IMR-90 (cell line): ENCODE data around the gene ENTPD1. TPM values are rescaled to one million over a fixed set of nuclear protein-coding genes. Genes with fewer than 3 reads are reported as not detected.

ENCODE experiments used
- ATAC-seq: fragments of 200-7000 bp; cut with Tn5 transposase; 2 replicates; pipeline ENCODE4 v1.9.1; 2020; ENCODE audit warnings: low read depth, mild to moderate bottlenecking, moderate library complexity
- BruUV-seq: library from RNA; stranded (reverse); fragments of 400-500 nt; replicated peaks from 2 replicates; lab custom pipeline; 2021; lab: Mats Ljungman, UMichigan
- CTCF ChIA-PET: fragments of 300-600 bp; formaldehyde crosslinking; extraction: SDS; loops from one replicate; lab custom pipeline; 2021; ENCODE audit warnings: antibody characterized with exemption; lab: Yijun Ruan, JAX
- POLR2A ChIA-PET: fragments of 300-600 bp; sonication (Branson Sonifier 250); formaldehyde crosslinking; loops from one replicate; lab custom pipeline; 2022; ENCODE audit warnings: antibody characterized with exemption; ENCODE audit not compliant: unreplicated experiment; lab: Charles Lee
- DNase-seq: peaks from one replicate; pipeline ENCODE4 v3.0.0; 2013
- H2AFZ ChIP-seq: replicated peaks from 2 replicates; pipeline ENCODE3; 2013; ENCODE audit warnings: low read length, mild to moderate bottlenecking; ENCODE audit not compliant: poor library complexity
- H2AK5ac ChIP-seq: 2 replicates; pipeline ENCODE4 v1.6.1; 2013; ENCODE audit warnings: low read depth, low read length, inconsistent platforms
- H2AK9ac ChIP-seq: replicated peaks from 2 replicates; pipeline ENCODE3; 2013; ENCODE audit warnings: mild to moderate bottlenecking, low read depth, low read length, moderate library complexity; ENCODE audit not compliant: poor library complexity
- H2BK120ac ChIP-seq: 2 replicates; pipeline ENCODE4 v1.6.1; 2013; ENCODE audit warnings: low read depth, low read length, inconsistent platforms
- H2BK15ac ChIP-seq: 3 replicates; pipeline ENCODE4 v1.6.1; 2013; ENCODE audit warnings: low read depth, low read length, inconsistent platforms
- H2BK20ac ChIP-seq: 2 replicates; pipeline ENCODE4 v1.6.1; 2013; ENCODE audit warnings: low read depth, mild to moderate bottlenecking, inconsistent platforms, low read length, moderate library complexity
- H2BK5ac ChIP-seq: 2 replicates; pipeline ENCODE4 v1.6.1; 2013; ENCODE audit warnings: mild to moderate bottlenecking, low read depth, low read length, inconsistent platforms; ENCODE audit not compliant: poor library complexity, severe bottlenecking
- H3K14ac ChIP-seq: replicated peaks from 2 replicates; pipeline ENCODE4 v1.6.1; 2013; ENCODE audit warnings: low read depth, low read length, inconsistent platforms
- H3K18ac ChIP-seq: 2 replicates; pipeline ENCODE4 v1.6.1; 2013; ENCODE audit warnings: low read depth, low read length, control low read depth
- H3K23ac ChIP-seq: 2 replicates; pipeline ENCODE4 v1.6.1; 2013; ENCODE audit warnings: low read depth, low read length, inconsistent platforms
- H3K27ac ChIP-seq: 2 replicates; pipeline ENCODE4 v1.5.1; 2013; ENCODE audit warnings: mild to moderate bottlenecking, control low read depth, low read length; ENCODE audit not compliant: insufficient read depth
- H3K27me3 ChIP-seq: 2 replicates; pipeline ENCODE4 v1.6.1; 2013; ENCODE audit warnings: low read length; ENCODE audit not compliant: control insufficient read depth, insufficient read depth
- H3K36me3 ChIP-seq: 2 replicates; pipeline ENCODE4 v1.6.1; 2013; ENCODE audit warnings: low read length, mixed read lengths; ENCODE audit not compliant: control insufficient read depth, insufficient read depth
- H3K4ac ChIP-seq: 2 replicates; pipeline ENCODE4 v1.6.1; 2013; ENCODE audit warnings: low read depth, low read length, inconsistent platforms
- H3K4me1 ChIP-seq: 2 replicates; pipeline ENCODE4 v1.6.1; 2013; ENCODE audit warnings: low read length, mixed read lengths; ENCODE audit not compliant: control insufficient read depth, insufficient read depth
- H3K4me2 ChIP-seq: 2 replicates; pipeline ENCODE4 v1.6.1; 2013; ENCODE audit warnings: low read depth, mild to moderate bottlenecking, control low read depth, low read length, moderate library complexity
- H3K4me3 ChIP-seq: 2 replicates; pipeline ENCODE4 v1.5.1; 2013; ENCODE audit warnings: low read depth, mild to moderate bottlenecking, control low read depth, low read length, moderate library complexity; ENCODE audit not compliant: insufficient read depth
- H3K56ac ChIP-seq: 2 replicates; pipeline ENCODE4 v1.6.1; 2013; ENCODE audit warnings: low read length, inconsistent platforms; ENCODE audit not compliant: insufficient read depth; ENCODE audit errors: extremely low read depth
- H3K79me1 ChIP-seq, 2 experiments: 2 replicates each; pipeline ENCODE4 v1.6.1; 2013; ENCODE audit warnings: low read length in 2 of 2, inconsistent platforms in 1 of 2, low read depth in 1 of 2
- H3K9ac ChIP-seq: 2 replicates; pipeline ENCODE4 v1.6.1; 2013; ENCODE audit warnings: low read depth, low read length, control low read depth
- H3K9me1 ChIP-seq: 2 replicates; pipeline ENCODE4 v1.6.1; 2013; ENCODE audit warnings: low read length, inconsistent platforms; ENCODE audit not compliant: insufficient read depth
- H3K9me3 ChIP-seq: 2 replicates; pipeline ENCODE4 v1.6.1; 2013; ENCODE audit warnings: low read length; ENCODE audit not compliant: control insufficient read depth, insufficient read depth
- H4K20me1 ChIP-seq: 2 replicates; pipeline ENCODE4 v1.6.1; 2013; ENCODE audit warnings: low read length, inconsistent platforms; ENCODE audit not compliant: insufficient read depth
- H4K5ac ChIP-seq: 2 replicates; pipeline ENCODE4 v1.6.1; 2013; ENCODE audit warnings: mild to moderate bottlenecking, low read depth, low read length, control low read depth
- H4K8ac ChIP-seq, 2 experiments: 2 replicates each; pipeline ENCODE4 v1.6.1; 2013; ENCODE audit warnings: low read depth in 2 of 2, low read length in 2 of 2, control low read depth in 1 of 2, inconsistent platforms in 1 of 2
- H4K91ac ChIP-seq: 2 replicates; pipeline ENCODE4 v1.6.1; 2013; ENCODE audit warnings: low read depth, low read length, inconsistent platforms; ENCODE audit not compliant: insufficient read depth
- BHLHE40 ChIP-seq: fragments of 150-350 bp; IDR thresholded peaks from 2 replicates; pipeline ENCODE4 v1.6.1; 2016; ENCODE audit warnings: mild to moderate bottlenecking, low read depth, low read length
- CHD1 ChIP-seq: IDR thresholded peaks from 2 replicates; pipeline ENCODE4 v1.6.1; 2012; ENCODE audit warnings: low read depth, low read length, improper control_type of control experiment
- MAFK ChIP-seq: IDR thresholded peaks from 2 replicates; pipeline ENCODE4 v1.6.1; 2012; ENCODE audit warnings: low read depth, low read length, improper control_type of control experiment
- NFE2L2 ChIP-seq: fragments of 150-350 bp; IDR thresholded peaks from 2 replicates; pipeline ENCODE4 v1.6.1; 2016; ENCODE audit warnings: low read depth, mild to moderate bottlenecking, low read length
- RAD21 ChIP-seq: IDR thresholded peaks from 2 replicates; pipeline ENCODE4 v1.6.1; 2012; ENCODE audit warnings: low read length, improper control_type of control experiment
- SMC3 ChIP-seq: fragments of 150-350 bp; IDR thresholded peaks from 2 replicates; pipeline ENCODE4 v1.6.1; 2016; ENCODE audit warnings: low read depth, mild to moderate bottlenecking, antibody characterized with exemption, low read length, moderate library complexity
- dilution Hi-C: fragments of 300-500 bp; cut with HindIII; formaldehyde crosslinking; loops from one replicate; pipeline ENCODE4 v1.14.3; 2018; ENCODE audit warnings: low sequenced_read_pairs; ENCODE audit not compliant: unreplicated experiment
- in situ Hi-C: fragments of 300-500 bp; cut with MboI; formaldehyde crosslinking; loops from 3 replicates; pipeline ENCODE4 v1.14.3; 2019; ENCODE audit warnings: low sequenced_read_pairs, inconsistent platforms, mixed read lengths
- intact Hi-C: fragments of 100-400 bp; cut with micrococcal nuclease; formaldehyde crosslinking; loops from 2 replicates; pipeline ENCODE4 v1.10.0; 2022
- polyA plus RNA-seq, 3 experiments: library from polyadenylated mRNA; depleted of rRNA; stranded (reverse); fragments of >200 nt; gene quantifications; 2 replicates each; pipeline ENCODE4 v1.2.3, GENCODE V29; 2012; ENCODE audit warnings: low replicate concordance in 1 of 3
- total RNA-seq: library from RNA; depleted of rRNA; stranded (reverse); fragments of >200 nt; gene quantifications from 2 replicates; pipeline ENCODE4 v1.2.3, GENCODE V29; 2012
- TF ChIP-seq, protein P1 (sequence below): conservative IDR thresholded peaks from 2 replicates; pipeline ENCODE4 v1.5.1; 2012; ENCODE audit warnings: mild to moderate bottlenecking, low read depth, low read length, improper control_type of control experiment

The ENTPD1 gene
- total and polyA plus RNA-seq, 2 of the 4 experiments (the other 2 are of a cell fraction), result under 0.01 TPM; not detected in 1

DNA sequence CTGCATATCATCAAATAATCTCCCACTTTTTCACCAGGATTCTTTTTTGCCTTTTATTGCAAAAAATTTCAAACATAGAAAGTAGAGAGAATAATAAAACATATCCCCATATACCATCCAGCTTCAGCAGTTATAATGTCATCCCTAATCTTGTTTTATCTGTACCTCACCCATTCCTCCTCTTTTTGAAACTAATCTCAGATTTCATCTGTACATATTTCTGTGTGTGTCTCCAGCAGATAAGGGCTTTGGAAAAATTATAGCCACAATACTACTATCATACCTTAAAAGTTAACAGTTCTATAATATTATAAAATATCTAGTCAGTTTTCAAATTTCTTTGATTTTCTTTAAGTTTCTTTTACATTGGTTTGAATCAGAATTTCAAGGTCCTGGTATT, 7.6 kb upstream of the ENTPD1 start:
- TF ChIP-seq, protein P1, sequence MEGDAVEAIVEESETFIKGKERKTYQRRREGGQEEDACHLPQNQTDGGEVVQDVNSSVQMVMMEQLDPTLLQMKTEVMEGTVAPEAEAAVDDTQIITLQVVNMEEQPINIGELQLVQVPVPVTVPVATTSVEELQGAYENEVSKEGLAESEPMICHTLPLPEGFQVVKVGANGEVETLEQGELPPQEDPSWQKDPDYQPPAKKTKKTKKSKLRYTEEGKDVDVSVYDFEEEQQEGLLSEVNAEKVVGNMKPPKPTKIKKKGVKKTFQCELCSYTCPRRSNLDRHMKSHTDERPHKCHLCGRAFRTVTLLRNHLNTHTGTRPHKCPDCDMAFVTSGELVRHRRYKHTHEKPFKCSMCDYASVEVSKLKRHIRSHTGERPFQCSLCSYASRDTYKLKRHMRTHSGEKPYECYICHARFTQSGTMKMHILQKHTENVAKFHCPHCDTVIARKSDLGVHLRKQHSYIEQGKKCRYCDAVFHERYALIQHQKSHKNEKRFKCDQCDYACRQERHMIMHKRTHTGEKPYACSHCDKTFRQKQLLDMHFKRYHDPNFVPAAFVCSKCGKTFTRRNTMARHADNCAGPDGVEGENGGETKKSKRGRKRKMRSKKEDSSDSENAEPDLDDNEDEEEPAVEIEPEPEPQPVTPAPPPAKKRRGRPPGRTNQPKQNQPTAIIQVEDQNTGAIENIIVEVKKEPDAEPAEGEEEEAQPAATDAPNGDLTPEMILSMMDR, result no peak
- TF ChIP-seq SMC3, result no peak
- TF ChIP-seq MAFK, result no peak
- TF ChIP-seq BHLHE40, result no peak
- no peak for TF ChIP-seq RAD21
- TF ChIP-seq CHD1, result no peak
- no peak for TF ChIP-seq NFE2L2
- Histone ChIP-seq H2BK20ac (no peak overlapping the region), H4K5ac (no peak overlapping the region), H3K27me3 (no peaks in the 10 kb centered on the region), H3K14ac (no peak overlapping the region), H3K18ac (no peak overlapping the region), H4K91ac (no peak overlapping the region), H3K27ac (no peak overlapping the region), H3K79me1 (no peaks in the 10 kb centered on the region), H3K9me1 (no peaks in the 10 kb centered on the region), H3K4me2 (no peak overlapping the region), H3K4me3 (no peak overlapping the region), H2AFZ (no peak overlapping the region), H3K9me3 (no peaks in the 10 kb centered on the region), H3K56ac (no peak overlapping the region), H2AK5ac (no peak overlapping the region), H4K20me1 (no peaks in the 10 kb centered on the region), H3K9ac (no peak overlapping the region), H2AK9ac (no peak overlapping the region), H3K23ac (no peak overlapping the region), H2BK5ac (no peak overlapping the region), H2BK120ac (no peak overlapping the region), H3K36me3 (no peaks in the 10 kb centered on the region), H3K4ac (no peak overlapping the region), H3K4me1 (no peaks in the 10 kb centered on the region), H2BK15ac (no peak overlapping the region), H4K8ac (no peak overlapping the region)
- CTCF ChIA-PET, result no interaction called here
- in situ Hi-C loops, result no loop called here
- ATAC-seq, result no peak
- BruUV-seq, result no TSS peak
- POLR2A ChIA-PET, result no interaction called here
- no peak for DNase-seq
- intact Hi-C loops, result no loop called here
- dilution Hi-C loops, result no loop called here
